ENCODE measurements around the gene C1QTNF3.
"Not testable (repeated sequence)": the region's sequence is repeated elsewhere in the genome, so short reads cannot be mapped to it uniquely, and the experiment has no call there.

Gene C1QTNF3, protein sequence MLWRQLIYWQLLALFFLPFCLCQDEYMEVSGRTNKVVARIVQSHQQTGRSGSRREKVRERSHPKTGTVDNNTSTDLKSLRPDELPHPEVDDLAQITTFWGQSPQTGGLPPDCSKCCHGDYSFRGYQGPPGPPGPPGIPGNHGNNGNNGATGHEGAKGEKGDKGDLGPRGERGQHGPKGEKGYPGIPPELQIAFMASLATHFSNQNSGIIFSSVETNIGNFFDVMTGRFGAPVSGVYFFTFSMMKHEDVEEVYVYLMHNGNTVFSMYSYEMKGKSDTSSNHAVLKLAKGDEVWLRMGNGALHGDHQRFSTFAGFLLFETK

DNA sequence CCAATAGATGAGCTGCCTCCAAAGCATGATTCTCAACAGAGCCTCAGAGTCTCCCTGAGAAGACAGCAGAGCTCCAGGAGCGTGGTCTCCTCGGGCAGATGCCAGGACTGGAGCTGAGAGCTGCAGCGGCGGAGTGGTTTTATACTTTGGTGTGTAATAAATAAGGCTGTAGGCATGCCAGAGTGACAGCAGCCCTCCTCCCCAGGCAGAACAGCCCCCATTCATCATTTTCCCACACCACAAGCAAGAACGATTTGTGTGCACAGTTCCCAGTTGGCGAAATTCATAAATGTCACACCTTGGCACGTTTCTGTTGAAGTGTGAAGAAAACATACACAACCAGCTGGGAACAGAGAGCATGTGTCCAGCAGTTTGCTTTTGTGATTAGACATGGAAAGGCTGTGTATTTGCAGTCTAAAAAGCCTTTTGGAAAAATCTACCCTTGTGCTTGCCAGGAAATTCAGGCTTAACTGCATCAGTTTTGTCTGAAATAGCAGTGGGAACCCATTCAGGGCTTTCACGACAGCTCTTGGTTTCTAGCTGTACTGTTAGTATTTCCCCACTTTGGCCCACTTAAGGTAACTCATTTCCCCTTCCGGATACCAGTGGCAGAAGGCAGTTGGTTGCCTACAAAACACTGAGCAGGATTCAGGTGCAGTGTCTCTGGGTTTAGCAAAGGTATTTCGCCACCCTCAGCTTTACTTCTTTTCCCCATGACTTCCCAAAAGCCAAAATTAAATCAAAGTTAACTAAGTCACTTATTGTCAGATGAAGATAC lies at the start of gene C1QTNF3:
TSS of gene C1QTNF3 (minus strand) at position 115 of the 778 bp plus-strand sequence. CDS start at position 27, 88 bp downstream.
- no peak for DNase-seq (ENCODE audit: low spot score)

DNA sequence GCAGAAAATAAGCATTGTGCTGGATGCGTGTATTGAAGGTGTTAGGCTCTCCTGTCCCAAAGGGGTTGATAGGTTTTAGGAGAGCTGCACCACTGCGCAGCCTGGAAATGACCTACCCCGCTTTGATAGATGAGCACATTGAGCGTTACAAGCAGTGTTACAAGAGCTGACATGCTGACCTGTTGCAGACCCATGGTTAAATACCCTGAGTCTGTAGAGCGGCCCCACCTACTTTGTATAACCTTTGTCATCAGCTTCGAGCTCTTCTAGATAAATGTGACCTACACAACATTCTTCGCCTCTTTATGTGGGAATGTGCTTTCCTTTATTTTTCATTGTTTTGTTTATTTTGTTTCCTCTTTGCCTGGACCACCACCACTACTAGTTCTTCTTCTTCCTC lies 48.0 kb upstream of the C1QTNF3 start:
- DNase-seq (ENCODE audit: low spot score): not testable (repeated sequence)

DNA sequence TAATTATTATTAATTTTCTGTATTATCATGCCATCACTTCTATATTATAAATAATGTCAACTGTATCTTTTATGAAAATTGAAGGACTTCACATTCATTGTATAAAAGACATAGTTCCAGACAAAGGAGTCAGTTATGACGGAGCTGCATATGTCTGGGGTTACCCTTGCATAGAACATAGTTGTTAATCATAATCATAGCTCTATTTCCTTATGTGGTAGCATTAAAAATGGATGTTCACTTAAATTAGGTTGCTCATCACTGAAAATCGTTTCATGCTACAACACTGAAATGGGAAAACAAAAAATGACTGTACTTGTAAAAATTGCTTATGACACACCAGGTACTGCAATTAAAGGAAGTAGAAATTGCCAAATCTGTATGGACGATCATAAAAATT lies 46.8 kb upstream of the C1QTNF3 start:
- DNase-seq (ENCODE audit: low spot score): not testable (repeated sequence)

DNA sequence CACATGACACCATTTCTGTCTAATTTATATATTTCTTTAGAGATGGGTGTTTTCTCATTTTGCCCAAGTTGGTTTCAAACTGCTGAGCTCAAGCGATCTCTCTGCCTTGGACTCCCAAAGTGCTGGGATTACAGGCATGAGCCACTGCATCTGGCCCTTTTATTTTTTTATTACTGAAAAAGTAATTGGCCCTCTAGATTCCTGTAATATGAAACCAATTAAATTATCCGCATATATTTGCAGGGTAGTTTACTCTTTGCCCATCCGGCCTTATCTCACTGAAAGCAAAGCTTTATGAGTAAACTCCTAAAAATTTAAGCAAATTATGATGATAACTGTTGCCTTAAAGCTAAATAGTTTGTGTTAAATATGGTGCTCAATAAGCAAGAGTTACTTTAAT lies 44.7 kb upstream of the C1QTNF3 start:
- not testable (repeated sequence) for DNase-seq (ENCODE audit: low spot score)

DNA sequence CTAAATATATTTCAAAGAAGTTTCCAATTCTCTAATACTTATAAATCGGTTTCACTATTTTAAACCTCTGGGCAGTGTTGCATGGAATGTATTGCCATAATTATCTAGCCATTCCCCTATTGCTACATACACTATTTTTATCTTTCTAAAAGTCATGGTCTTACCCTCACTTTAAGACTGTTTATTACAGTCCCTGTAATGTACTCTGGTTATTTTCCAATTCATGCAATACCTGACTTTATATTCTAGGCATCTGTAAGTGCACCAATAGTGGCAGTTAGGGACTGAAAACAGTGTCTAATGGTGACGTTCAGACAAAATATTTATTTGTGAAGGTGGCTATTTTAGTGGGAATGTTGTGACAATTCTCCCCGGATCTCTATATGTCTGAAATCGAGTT lies 40.9 kb upstream of the C1QTNF3 start:
- not testable (repeated sequence) for DNase-seq (ENCODE audit: low spot score)

DNA sequence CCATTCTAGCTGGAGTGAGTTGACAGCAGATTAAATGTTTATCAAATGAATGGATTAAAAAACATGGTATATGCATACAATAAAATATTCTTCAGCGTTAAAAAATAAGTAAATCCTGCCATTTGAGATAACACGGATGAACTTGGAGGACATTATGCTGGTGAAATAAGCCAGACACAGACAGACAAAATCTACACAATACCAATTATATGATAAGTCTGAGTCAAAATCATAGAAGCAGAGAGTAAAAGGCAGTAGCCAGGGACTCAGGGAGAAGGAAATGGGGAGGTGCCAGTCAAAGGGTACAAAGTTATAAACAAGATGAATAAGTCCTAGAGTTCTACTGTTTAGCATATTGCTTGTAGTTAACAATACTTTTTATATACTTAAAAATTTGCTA lies 36.5 kb upstream of the C1QTNF3 start:
- not testable (repeated sequence) for DNase-seq (ENCODE audit: low spot score)

DNA sequence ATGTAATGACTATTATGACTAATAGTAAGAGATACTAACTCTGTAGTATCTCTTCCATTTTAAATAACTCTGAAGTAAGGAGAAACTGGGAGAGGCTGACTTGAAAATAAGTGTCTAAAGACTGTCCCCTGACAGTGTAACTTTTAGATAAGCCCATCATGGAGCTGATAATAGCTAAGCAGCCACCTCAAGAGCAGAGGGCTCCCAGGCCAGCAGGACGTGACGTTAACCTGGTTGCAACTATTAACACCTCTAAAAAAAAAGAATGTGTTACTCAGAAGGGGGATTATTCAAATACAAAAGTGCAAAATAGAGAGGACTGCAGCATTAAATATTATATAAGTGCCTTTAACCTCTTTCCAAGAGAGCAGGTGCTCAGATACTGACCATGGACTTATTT lies 34.6 kb upstream of the C1QTNF3 start:
- not testable (repeated sequence) for DNase-seq (ENCODE audit: low spot score)

DNA sequence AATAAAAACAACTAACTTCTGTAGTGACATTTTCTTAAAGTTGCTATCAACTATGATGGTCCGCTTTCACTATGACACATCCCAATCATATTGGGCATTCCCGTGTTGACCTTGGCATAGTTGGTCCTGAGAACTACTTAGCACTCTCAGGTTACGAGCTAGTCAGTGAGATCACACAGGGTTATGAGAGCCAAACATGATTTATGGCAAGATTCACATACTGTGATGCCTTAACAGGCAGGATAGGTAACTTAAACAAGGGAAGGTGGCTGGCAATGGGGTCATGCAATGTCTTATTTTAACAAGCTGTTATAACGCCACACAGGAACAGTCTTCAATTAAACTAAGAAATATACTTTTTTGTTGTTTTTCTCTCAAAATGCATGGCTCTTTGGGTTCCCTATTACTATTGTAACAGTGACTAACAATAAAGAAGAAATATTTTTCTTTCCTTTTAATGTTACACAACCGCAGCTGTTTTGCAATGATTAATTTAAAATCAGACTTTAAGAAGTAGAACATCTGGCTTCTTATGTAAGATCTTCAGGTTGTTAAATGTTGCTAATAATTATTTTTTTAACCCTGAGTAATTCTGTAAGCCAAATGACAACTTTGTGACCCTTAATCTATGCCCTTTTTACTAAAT lies 33.8 kb upstream of the C1QTNF3 start:
- DNase-seq (ENCODE audit: low spot score): not testable (repeated sequence)

DNA sequence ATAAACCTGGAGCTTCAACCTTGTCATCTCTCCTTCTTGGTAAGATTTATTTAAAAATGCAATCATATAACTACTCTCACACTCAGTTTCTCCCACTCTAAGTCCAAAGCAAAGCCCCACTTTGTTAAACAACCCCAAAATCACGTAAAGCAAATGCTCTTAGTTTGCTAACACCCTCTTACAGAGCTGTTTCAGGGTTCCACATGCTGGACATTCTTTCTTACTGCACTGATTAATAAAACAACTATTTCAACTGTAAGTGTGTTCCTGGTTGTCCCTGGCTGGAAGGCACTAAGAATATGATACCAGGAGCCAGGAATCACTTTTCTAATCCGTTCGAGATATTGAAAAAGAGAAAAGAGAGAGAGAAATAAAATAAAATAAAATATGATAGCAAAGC lies 31.5 kb upstream of the C1QTNF3 start:
- DNase-seq (ENCODE audit: low spot score): not testable (repeated sequence)

DNA sequence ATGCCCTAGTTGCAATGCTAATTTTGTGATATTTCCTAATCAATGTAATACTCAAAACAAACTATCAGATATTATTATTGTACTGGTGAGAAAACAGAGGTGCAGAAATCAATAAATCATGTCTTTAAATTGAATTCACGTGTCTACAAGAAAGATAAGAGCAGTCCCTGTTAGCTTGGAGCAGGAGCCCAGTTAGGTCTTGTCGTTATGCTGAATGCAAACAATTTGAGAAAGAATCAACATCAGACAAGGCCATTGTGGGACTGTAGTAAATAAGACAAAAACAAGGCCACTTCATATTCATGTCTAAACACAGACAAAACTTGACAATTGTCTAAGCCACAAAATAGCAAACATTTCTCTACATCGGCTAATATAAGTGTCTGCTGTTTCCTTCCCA lies 31.1 kb upstream of the C1QTNF3 start:
- DNase-seq (ENCODE audit: low spot score): not testable (repeated sequence)

DNA sequence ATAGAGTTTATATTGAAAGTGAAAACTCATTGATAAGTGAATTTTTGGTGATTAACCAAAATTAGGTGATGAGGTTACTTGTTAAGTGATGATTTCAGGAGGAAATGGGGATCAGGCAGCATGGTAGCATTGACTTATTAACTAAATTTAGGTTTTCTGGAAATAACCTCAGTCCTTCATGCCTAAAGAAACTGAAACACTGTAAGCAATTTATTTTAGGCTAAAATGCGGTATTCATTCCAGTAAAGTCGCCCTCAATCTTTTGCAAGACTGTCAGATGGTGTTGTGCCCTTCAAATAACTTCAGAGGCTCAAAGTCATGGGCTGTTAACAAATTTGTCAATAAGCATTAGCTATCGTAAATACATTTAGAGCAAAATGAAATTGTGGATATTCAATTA lies 27.6 kb upstream of the C1QTNF3 start:
- not testable (repeated sequence) for DNase-seq (ENCODE audit: low spot score)

DNA sequence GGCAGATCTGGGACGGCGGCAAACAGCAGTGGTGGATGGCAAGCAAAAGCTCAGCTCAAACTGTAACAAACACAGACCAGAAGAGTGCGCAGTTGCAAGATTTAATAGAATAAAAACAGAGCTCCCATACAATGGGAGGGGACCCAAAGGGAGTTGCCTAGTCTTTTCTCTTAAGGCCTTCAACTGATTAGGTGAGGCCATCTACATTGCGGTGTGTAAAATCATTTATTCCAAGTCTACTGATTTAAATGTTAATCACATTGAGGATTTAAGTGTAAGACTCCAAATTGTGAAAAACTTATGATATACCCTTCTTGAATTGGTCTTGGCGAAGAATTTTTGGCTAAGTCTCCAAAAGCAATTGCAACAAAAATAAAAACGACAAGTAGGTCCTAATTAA lies 21.6 kb upstream of the C1QTNF3 start:
- DNase-seq (ENCODE audit: low spot score): no peak

DNA sequence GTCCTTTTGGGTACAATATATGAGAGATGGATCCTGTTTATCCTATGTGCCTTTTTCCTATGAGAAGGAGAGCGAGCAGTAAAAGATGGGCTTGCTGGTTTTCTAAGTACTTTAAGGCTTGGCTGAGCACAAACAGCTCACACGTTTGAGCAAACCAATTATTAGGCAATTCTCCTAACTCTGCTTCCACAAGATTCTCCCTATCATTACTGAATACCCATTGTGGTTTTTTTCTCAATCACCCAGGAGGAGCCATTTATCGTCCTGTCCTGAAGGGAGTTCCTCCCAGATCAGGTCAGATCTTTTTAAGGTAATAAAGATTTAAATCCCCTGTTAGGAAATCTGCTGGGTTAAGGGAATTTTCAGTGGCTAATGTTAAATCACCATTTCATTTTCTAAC lies 19.4 kb upstream of the C1QTNF3 start:
- DNase-seq (ENCODE audit: low spot score): no peak

DNA sequence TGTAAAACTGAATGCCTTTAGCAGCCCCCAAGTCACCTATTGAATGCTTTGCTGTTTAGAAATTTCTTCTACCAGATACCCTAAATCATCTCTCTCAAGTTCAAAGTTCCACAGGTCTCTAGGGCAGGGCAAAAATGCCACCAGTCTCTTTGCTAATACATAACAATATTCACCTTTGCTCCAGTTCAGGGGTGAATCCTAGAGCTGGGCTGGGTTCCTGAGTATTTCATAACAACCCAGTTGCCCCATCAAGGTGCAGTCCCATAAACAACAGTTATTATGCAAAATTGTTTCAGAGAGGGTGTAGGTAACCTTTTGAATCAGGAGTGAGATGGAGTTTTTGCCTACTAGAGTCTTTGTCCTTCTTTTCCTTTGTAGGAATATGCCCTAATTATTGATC lies 19.0 kb upstream of the C1QTNF3 start:
- no peak for DNase-seq (ENCODE audit: low spot score)

DNA sequence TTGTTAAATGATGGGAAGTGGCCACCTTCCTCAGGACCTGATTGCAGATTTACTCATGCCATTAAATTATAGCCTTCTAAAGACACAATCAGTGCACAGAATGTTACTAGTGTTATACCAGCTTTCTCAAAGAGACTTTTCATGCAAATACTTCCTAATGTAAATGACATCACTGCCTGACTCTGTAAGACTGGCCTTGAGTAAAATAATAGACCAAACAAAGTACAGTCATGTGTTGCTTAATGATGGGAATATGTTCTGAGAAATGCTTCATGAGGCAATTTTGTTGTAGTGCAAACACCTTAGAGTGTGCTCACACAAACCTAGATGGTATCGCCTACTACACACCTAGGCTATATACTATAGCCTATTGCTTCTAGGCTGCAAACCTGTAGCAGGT lies 17.0 kb upstream of the C1QTNF3 start:
- no peak for DNase-seq (ENCODE audit: low spot score)

DNA sequence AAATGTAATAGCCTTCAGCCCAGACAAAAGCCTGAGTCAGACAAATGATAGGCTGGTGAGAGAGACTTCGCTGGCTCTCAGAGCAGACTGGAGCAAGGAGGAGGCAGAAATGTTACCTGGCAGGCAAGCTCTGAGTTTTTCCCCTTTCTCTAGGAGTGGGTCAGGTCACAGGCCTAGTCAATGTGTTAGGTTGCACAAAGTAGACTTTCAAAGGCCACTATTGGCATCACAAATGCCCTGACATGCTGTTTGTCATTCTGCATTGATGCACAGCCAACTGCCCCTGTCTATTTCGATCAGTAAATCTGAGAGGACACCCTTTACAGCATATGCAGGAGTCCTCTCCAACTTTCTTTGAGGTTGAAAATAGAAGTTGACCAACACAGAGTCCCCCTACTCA lies 15.5 kb upstream of the C1QTNF3 start:
- no peak for DNase-seq (ENCODE audit: low spot score)

DNA sequence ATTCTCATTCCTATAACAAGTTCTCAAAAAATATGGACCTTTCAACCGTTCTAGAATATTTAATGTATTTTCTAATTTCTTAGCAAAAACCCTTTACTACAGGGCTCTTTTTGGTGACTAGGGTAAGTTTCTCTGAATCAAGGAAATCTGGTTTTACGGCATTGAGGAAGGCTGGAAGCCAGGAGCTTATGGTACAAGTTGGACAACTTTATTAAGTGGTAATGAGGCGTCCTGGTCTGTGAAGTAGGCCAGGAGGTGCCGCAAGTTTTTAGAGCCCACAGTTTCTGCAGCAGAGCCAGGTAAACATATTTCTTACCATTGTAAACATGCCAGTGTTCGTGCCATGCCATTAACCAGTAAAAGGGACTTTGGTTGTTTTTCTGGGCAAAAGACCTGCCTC lies 14.6 kb upstream of the C1QTNF3 start:
- no peak for DNase-seq (ENCODE audit: low spot score)

DNA sequence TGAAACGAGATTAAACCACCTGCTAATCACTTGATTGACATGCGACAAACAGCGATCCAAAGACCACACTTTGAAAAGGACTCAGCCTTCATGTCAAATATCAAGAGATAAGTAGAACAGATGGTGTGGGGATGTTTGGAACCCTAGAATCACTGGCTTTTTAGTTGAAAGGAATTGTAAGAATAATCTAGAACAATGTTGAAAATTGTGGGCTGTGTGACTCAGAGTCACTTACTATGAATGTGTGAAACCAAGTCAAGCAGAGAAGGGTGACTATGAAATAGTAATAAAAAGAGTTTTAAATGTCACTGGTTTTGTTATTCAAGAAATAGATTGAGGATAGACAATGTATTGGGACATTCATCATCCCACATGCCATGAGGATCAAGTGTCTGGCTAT lies 14.1 kb upstream of the C1QTNF3 start:
- DNase-seq (ENCODE audit: low spot score): no peak

DNA sequence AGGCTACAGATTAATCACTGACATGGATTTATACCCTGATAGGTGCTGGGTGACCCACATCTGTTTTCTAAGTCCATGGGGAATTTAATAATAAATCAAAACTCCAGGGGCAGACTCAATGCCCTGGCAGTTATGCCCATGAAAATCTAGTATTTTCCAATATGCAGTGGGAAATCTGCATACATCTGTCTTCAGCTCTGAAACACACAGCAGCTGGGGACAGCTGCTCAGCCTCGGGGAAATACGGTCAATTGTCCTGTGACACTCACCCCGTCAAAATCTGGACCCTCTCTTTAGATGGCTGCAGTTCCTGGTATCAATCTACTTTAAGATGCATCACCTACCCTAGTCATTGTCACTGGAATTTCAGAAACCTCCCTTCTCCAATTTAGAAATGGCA lies 12.7 kb upstream of the C1QTNF3 start:
- DNase-seq (ENCODE audit: low spot score): no peak

DNA sequence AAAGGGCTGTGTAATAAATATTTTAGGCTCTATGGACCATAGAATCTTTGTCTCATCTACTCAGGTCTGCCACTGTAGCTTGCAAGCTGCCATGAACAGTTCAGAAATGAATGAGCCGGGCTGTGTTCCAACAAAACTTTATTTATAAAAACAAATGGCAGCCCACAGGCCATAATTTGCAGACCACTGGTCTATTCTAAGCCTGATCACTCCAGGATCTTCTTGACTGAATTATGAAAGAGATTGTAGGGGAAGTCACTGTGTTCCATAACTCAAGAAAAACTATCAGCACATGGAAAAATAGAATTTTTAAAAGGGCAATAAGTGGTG lies 11.4 kb upstream of the C1QTNF3 start:
- no peak for DNase-seq (ENCODE audit: low spot score)

DNA sequence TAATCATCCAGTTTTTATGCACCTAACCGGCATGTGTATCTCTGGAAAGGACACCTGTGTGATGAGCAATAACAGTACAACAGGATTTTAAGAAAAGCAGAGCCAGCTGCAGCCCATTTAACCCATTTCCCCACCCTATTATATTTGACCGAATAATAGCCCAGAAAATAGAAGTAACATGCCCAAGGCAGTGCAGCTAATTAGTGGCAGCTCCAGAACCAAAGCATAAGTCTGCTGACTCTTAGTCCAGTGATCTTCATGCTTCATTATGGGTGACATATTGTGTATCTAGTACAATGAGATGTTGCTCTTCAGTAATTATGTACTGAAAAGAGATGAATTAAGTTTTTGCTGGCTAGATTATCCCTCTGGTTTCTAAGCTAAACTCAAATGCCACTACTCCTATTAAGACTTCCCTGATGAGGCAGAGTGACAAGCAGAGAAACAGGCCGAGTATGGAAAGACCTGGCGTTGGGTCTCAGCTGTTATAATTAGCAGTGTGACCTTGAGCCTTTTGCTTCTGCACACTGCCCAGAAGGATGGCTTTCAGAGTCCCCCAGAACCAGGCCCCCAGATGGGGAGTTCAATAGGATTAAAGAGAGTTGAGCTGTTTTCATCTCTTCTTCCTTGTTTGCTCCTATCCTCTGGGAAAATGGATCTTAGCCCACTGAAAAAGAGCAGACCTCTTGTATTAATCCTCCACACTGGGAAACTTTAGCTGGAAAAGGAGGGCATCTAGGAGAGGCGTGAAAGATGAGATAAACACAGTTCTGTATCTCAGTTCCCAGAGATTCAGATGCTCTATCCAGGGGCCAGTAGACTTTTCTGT lies 10.8 kb upstream of the C1QTNF3 start:
- DNase-seq (ENCODE audit: low spot score): no peak

DNA sequence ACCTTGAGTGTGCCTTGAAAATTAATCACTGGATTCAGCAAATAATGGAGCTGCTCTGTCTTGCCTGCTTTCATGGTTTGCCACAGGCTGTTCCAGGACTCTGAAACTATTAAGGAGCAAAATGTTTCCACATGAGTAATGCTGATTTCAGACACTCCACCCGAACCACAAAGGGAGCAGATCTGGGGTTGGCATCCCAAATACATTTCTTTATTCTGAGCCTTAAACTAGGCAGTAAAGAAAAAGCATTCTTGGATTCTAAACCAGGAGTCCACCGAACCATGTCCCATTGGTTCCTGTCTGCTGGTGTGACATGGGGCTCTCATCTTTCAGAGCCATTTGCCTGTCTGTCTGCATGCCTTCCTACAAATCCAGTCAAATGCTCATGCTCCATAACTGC lies 10.1 kb upstream of the C1QTNF3 start:
- DNase-seq (ENCODE audit: low spot score): no peak
